T follicular helper cell (primary cell): ENCODE results near the gene CSNK1G3.
"Not testable (repeated sequence)": the region's sequence is repeated elsewhere in the genome, so short reads cannot be mapped to it uniquely, and the experiment has no call there.

Experiments
- DNase-seq: peaks from one replicate; pipeline ENCODE4 v3.0.0-alpha.2; 2020; ENCODE audit warnings: low read depth
- total RNA-seq, 2 experiments: gene quantifications; one replicate each; lab custom pipeline; 2026; lab: John Stamatoyannopoulos, UW

CSNK1G3 gene
- 75.0 to 87.5 reads per million in 2 experiments for total RNA-seq

DNA sequence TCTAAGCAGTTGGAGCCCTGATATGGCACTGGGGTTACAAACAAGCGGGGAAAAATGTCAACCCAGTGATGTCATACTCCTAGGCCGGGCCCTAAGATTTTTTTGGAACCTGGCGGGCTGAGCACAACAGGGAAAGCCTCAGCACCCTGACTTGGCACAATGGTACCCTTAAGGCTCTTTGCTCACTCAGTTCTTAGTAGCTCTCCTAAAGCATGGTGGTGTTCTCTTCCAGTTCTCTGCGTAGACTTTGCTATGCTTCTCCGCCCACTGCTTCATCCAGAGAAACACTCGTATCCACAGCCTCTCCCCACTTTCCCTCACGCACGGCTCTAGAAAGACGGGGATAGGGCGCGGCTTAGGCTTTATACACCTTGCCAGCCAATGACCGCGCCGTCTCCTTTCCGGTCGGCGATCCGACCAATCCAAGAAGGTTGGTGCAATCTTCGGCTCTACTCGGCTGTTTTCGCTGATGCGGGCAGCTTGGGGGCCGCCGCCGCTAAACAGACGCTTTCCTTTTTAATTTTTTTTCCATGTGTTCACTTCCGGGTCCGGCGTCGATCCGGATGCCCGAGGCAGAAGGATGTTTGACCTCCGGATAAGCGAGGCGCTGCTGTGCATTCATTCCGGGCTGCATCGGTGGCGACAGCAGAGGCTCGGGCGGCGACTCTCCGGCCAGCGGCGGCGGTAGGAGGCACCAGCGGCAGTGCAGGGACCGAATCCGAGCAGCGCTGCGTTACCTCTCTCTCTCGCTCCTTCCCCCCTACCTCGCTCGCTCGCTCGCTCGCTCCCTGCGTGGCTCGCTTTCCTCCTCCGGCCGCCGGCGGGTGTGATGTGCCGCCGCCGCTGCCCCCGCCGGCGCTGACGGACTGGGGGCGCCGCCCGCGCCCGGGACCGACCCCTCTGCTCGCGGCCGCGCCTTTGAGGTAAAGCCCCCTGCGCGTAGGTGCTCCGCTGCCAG lies at the start of gene CSNK1G3:
TSS of gene CSNK1G3 (plus strand) at position 530 of the 958 bp plus-strand sequence. CDS start 33,487 bp downstream, outside the sequence.
- DNase-seq: peak; percentile 88

DNA sequence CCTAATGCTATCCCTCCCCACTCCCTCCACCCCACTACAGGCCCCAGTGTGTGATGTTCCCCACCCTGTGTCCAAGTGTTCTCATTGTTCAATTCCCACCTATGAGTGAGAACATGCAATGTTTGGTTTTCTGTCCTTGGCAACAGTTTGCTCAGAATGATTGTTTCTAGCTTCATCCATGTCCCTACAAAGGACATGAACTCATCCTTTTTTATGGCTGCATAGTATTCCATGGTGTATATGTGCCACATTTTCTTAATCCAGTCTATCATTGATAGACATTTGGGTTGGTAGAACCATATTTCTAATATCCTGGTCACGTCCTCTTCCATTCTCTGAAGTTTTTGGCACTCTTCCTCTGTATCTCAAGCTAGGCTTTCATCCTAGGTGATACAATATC lies 45.1 kb upstream of the CSNK1G3 start:
- not testable (repeated sequence) for DNase-seq

DNA sequence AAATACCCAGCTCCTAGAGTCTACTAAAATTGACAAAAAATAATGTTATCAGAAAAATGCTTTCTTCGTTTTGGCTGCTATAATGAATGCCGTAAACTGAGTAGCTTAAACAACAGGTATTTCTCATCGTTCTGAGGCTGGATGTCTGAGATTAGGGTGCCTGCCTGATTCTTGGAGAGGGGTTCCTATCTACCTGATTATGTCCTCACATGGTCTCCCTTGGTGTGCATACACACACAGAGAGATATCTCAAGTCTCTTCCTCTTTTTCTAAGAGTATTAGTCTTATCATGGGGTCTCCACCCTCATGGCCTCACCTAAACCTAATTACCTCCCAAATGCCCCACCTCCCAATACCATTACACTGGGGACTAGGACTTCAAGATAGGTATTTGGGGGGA lies 40.6 kb upstream of the CSNK1G3 start:
- DNase-seq: no peak

DNA sequence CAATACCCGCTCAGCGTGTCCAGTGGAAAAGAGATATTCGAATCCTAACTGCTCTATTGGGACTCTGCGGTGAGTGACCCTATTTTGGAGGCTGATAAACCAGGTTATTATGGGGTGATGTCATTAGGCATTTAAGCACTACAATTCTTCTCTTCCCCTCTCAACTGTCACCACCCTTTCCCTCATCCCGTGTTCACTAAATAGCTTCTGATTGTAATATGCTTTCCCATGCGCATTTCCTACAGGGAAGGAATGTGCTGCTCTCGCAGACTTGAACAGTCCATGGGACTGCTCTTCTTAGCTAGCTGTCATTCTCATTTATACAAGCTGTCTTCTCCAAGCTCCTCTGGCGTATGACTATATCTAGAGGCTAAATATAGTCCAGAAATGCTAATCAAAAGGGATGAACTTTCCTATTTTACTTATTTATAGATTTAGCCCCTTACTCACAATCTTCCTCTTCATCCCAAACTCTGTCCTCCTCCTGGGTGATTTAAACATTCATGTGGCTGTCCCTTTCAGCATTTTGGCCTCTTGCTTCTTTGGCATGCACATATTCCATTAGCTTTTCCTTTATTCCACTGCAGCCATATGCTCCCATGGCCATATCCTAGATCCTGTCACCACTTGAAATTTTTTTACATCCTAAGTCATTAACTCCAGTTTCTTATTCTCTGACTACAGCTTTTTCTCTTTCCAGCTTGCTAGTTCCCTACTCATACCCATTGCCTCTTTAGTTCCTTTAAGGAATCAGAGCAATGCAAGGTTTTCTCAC lies 39.6 kb upstream of the CSNK1G3 start:
- DNase-seq: no peak

DNA sequence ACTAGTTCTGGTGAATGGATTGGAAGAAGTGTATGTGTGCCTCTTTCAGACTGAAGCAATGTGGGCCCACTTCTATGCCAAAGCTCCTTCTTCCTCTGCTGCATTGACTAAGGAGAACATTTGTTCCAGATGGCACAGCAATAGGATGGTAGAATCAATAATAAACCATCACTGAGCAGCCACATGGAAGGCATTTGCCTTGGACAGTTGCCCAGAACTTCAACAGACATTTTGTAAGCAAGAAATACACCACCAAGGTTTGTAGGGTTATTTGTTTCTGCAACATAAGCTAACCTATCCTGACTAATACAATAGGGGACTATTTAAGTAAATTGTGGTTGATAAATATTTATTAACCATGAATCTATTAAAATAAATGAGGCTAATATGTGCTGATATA lies 37.7 kb upstream of the CSNK1G3 start:
- DNase-seq: no peak

DNA sequence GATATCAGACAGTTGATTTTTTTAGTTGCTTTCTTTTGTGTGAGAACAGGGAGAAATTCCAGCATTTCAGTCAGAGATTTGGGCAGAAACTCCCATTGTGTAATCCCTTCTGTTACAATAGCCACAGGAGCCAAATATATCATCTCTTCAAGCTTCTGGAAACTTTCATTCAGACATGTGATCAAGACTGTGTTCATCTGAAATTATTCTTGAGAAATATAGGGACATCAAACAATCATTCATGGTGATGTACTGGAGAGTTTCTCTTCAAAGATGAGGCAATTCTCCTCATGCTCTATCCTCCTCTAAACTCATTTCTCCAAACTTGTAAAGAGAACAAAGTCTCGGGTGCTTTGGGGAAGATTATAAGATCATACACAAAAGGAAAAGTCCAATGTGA lies 35.2 kb upstream of the CSNK1G3 start:
- DNase-seq: no peak

DNA sequence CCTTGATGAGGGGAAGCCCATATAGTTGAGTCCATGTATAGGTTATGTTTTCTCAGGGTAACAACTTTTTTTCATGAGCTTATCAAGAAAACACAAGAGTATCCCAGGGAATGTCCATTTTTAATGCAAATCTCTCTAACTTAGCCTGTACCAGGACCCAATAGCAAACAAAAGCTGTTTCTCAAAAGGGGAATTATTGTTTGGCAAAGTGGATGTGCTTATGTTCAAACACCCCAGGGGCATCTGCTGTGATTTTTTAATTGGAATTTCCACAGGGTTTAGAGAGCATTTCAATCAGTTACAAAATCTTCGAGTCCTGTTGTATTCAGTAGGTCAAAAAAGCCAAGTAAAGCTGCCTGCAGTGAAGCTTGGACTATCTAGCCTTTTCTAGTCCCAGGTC lies 33.4 kb upstream of the CSNK1G3 start:
- DNase-seq: no peak

DNA sequence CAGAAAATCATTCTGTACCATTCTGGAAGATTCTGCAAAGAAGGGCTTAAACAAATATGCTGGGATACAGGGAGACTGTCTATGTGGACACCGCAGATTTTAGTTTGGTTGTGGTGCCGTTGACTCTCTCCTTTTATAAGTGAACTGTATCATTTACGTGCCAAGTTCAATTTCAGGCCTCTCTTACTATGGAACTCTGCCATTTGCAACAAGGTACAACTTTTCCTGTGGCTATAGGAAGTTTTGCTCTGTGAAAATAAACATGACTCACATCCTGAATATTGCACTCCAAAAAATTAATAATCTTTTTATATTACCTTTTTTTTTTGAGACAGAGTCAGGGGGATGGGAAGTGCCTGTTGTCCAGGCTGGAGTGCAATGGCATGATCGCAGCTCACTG lies 29.7 kb upstream of the CSNK1G3 start:
- no peak for DNase-seq

DNA sequence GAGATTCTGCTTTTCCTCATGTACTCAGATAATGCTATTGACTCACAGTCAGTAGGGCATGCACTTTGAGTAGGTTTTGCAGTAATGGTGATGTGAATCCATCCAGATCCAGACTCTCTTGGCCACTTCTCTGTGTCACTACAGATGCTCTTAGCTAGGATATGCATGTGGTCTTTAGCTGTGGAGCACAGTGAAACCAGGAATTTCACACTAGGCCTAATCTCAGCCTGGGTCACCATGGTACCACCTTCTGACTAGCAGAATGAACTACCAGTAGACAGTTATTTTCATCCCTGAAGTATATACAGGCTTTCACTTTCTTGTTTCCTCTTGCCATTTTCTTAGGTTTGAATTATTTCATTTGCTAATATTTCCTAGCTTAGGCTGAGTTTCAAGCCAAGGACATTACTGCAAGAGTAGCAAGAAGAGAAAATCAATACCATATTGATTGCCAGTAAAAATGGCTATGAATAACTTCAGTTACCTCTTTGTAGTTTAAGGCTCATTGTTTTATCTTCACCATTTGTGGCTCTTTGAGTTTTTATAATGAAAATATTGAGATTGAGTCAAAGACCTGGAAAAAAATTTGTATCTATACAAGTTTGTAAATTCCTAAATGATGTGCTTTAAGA lies 28.4 kb upstream of the CSNK1G3 start:
- DNase-seq: no peak

DNA sequence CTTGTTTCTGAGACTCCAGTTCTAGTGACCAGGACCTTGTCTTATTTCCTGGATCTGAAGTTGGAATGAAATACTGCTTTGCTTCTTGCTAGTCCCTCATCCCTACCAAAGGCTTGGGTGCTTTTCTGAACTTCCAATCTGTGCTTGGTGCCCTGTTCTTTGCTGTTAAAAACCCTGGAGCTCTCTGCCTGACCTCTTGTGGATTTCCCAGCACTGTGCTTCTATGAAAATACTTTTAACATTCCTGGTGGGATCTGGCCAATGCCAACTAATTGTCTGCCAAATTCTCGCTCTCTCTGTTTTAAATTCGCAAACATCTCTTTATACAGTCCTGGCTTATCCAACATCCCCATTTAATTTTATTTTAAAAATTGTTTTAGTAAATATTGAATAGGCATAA lies 26.7 kb upstream of the CSNK1G3 start:
- no peak for DNase-seq

DNA sequence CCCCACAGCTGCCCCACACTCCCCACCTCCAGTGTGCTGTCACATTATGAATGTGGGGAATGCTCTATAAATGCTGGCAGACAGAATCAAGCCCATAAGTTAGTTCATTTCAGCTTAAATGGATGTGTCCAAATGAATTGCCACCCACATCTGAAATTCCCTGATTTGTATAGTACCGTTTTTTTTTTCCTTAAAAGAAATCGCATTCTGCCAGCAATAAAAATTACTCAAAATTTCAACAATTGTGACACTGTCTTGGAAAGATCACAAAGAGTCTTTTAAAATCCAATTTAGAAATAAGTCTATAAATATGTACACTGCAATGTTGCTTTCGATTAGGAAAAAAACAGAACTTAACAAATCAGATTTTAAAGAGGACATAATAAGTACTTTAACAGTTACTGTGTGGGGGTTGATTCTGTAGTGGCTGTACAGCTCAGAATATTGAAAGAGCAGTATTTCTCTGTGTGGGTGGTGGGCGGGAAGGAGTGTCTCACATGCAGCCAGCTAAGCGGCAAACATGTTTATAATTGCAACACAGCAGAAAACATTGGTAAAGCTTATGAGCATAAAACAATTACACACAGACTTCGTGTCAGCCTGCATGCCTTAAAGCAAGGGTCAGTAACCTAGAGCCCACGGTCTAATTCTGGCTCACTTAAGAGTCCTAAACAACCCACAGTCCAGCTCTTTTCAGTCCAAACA lies 24.9 kb upstream of the CSNK1G3 start:
- DNase-seq: no peak

DNA sequence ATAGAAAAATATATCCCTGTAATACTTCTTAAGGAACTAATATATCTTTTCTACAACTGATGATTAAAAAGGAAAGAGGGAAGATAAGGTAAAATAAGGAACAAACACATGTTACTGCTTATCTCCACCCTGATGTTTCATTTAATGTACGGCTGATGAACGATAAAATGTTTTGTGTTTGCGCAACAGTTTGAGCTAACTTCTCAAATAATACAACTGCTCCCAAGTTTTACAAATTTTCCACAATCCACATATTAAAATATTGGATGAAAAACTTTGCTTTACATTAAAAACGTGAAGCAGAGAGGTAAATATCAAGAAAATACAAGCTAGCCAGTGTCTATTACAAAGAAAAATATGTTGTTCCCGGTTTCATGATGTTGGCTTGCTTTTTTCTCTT lies 21.0 kb upstream of the CSNK1G3 start:
- no peak for DNase-seq

DNA sequence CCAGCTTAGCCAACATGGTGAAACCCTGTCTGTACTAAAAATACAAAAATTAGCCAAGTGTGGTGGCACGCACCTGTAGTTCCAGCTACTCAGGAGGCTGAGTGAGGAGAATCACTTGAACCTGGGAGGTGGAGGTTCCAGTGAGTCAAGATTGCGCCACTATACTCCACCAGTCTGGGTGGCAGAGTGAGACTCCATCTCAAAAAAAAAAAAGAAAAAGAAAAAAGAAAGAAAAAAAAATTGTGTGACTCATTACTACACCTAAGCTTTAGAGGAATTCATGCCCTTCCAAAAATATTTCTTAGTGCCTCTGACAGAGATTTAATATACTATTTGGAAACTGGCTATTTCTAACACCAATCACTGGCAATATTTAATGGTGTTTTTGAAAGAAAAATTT lies 16.8 kb upstream of the CSNK1G3 start:
- not testable (repeated sequence) for DNase-seq

DNA sequence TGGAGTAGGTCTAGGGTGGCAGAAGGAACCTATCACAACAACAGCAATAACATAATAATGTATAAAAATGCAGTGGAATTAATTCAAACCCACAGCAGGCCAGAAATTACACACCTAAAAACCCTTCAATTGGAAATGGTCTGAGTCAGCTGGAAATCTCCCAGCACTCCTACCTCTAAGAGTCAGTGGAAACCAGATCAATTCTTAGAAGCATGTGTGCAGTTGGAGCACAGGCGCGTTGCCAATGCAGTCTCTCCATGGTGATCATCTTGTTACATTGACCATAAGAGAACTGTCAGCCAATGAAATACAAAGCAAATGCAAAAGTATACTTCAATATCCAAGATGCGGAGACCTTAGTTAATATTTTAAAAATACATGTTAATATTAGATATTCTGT lies 15.1 kb upstream of the CSNK1G3 start:
- no peak for DNase-seq

DNA sequence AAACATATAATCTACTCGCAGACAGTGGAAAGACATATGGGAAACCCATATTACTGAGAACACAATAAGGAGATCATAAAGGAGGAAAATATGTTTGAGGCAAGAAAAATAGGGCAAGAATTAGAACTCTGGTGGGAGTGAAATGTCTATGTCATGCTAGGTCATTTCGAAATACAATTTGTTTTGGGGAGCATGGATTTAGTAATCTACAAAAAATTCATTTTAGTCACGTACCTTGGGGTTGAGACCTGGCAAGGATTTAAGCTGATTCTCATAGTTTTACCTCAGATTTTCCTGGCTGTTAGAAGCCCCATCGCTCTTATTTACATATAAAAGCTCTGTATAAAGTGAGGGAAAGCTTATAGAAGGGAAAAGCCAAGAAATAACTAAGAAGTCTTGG lies 11.5 kb upstream of the CSNK1G3 start:
- DNase-seq: no peak

DNA sequence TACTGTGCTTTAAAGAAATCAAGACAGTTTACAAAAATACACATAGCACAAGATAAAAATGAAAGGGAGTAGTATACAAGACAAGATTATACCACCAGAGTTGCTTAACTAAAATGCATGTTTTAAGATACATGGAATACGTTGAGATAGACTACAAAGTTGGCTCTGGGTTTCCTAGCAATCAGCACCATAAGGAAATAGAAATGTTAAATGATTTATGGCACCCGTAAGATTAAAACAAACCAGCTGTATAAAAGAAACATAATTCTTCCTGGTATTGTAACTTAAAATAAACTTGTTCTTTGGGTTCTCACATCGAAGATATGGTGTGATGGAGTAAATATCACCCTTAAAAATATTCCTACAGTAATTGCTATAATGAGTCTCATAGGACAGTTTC lies 9.9 kb upstream of the CSNK1G3 start:
- no peak for DNase-seq

DNA sequence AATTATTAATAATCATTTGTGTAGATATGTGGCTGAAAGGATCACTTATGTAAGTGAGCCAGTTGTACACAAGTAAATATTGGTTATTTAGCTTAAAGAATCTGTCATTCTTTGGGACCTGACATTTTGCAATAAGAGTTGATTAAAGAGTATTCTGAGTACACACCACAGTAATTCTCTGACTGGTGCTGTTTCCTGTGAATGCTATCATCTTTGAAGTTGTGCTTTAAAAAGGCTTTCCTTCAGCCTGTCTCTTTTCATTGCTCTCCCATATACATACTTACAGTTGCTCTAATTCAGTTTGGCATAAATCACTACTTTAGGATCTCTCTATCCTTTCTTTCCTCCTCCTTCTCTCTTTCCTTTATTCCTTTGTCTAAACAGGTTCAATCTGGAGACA lies 8.7 kb upstream of the CSNK1G3 start:
- no peak for DNase-seq

DNA sequence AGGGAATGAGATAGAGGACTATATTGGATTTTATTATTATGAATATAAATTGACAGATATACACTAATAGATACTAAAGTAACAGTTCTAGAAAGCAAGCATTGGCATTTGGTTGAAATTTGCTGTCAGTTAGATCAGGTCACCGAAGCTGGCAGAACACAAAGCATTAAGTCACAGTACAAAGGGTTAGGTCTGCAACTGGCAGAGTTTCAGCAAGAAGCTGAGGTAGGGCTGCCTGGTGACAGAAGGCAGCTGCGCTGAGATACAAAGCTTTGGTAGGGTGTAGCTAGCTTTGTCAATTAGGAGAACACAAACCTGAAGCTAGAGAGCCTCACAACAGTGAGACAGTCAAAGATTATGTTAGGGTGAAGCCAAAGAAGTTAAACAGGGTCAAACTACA lies 6.3 kb upstream of the CSNK1G3 start:
- DNase-seq: no peak

DNA sequence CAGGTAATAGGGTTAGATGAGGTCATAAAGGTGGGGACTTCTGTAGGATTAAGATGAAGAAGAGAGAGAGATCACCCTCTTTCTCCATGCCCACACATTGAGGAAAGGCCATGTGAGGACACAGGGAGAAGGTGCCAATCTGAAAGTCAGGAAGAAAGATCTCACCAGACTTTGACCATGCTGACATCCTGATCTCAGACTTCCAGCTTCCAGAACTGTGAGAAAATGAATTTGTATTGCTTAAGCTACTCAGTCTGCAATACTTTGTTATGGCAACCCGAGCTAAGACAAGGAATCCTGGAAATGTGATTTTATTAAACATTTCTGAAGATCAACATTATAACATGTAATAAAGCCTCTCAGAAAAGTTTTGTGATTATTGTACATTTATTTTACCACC lies 3.5 kb upstream of the CSNK1G3 start:
- no peak for DNase-seq

DNA sequence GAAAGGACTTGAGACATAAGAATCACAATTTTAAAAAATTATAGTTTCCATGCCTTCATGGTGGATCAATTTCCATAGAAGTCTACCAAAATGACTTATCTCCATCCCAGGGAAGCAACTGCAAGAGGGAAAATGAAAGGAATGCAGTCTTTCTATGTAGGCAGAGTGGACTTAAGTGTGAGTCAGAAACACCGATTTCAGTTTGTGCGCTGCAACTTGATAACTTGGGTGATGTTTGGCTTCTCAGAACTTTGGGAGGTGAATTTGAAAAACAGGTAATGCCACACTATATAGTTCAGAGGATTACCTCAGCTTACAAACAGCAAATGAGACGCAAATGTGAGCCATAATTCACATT lies 708 bp upstream of the CSNK1G3 start:
- DNase-seq: no peak

DNA sequence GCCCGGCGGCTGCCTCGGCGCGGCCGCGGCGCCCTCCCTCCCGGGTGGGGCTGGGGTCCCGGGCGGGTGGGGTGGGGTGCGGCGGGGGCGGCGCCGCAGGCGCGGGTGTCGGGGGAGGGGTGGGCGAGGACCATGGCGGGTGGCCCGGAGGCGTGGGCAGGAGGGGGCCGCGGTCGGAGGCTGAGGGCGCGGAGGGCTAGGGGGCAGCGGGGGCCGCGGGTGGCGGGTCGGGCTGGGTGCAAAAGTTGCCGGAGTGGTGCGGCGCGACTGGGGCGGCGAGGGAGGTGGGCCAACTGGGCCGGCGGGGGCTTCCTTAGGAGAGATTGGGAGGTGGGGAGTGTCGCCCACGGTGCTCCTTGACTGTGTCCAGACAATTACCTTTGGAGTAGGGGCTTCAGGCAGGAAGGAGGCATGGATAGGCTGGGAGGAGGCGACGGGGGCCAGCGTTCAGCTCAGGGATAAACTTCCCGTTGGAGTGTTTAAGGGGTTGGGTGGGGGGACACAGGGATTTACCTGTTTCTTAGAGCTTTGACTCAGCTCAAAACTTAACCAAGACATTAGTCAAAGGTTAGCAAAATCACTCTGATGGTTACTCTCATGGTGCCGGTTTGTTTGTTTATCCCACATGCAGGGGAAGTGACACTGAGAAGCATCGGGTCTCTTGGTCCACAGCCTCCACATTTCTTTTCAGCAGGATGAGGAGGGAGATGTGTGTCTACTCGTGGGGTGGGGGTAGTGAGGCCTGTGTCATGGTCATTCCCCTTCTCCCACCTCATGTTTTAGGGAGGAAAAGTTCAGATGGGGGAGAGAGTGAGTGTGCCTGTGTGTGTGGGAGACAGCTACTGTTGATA lies 859 bp downstream of the CSNK1G3 start:
- DNase-seq: peak; percentile 3
